IPS-11a (cell line): ENCODE measurements around the gene CCDC149.

Experiments used
- H3K4me3 ChIP-seq: one replicate; pipeline ENCODE4 v1.5.1; 2013; ENCODE audit warnings: low read depth, low read length, control low read depth

Gene CCDC149

GRCh38 chr4:24881508-24882196 is 31.2 kb downstream of the CCDC149 start:
- H3K4me3 ChIP-seq = no peak overlapping the region

DNA sequence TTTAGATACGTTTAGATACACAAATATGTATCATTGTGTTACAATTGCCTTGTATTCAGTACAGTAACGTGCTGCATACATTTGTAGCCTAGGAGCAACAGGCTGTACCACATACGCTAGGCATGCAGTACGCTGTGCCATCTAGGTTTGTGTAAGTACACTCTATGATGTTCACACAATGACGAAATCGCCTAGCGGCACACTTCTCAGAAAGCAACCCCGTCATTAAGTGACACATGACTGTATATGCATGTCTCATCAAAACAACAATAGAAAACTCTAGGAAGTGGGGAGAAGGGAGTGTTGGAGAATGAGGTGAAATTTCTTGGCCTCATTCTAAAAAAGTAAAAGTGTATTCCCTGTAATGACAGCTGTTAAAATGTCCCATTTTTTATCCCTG is 32.7 kb downstream of the CCDC149 start:
- H3K4me3 ChIP-seq = no peak overlapping the region

- no peak overlapping the region for H3K4me3 ChIP-seq
Measured at GRCh38 chr4:24878636-24879016, 34.2 kb downstream of the CCDC149 start.

GRCh38 chr4:24877868-24878635 is 34.8 kb downstream of the CCDC149 start:
- no peak overlapping the region for H3K4me3 ChIP-seq

DNA sequence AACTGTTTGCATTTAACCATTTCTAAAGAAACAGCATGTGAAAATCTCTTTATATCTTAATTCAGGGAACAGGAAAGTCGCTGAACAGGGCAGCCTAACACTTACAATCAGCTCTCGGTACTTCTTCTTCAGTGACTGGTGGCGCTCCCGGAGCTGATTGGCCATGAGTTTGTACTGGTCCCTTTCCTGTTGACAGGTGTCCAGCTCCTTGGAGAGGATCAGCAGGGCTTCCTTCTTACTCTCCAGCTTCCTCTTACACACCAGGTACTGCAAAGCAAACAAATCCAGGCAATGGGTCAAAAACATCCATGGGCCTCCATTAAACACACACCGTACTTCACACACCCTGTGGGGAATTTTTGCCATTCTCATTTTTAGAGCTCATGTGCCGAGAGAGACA is 36.4 kb downstream of the CCDC149 start:
- no peak overlapping the region for H3K4me3 ChIP-seq

- H3K4me3 ChIP-seq = no peak overlapping the region
Measured at GRCh38 chr4:24872720-24873119, 40.1 kb downstream of the CCDC149 start.

DNA sequence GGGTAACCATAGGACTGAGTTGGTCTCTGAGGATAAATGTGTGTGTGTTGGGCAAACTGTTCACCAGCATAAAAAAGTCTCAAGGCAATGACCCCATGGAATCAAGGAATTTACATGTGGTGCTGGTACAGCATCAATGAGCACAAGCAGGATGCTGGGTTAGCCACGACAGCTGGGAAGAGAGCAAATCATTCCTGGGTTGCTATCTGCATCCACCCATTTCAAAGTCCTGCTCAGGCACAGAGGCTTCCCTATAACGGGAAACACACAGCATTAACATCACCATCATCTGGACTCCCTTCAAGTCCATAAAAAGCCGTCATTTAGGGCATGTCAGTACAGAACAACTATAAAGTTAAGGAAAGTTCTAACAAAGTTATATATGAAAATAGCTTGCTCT is 41.6 kb downstream of the CCDC149 start:
- H3K4me3 ChIP-seq = no peak overlapping the region

GRCh38 chr4:24867766-24868296 is 45.0 kb downstream of the CCDC149 start:
- no peak overlapping the region for H3K4me3 ChIP-seq

DNA sequence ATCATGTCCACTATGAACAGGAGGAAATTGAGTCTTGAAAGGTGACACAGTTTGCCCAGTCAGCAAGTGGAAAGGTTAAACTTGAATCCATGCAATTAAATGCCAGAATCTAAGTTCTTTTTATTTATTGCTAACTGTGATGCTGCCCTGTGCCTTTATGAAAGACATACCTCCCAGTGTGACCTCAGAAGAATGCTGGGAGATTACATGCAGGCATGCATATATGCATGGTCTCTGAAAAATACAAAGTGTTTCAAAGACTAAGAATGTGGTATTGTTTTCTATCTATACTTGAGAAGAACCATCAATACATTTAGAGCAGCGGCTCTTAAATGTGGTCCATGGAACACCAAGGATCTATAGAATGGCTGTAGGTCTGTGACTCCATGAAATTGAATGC is 45.6 kb downstream of the CCDC149 start:
- no peak overlapping the region for H3K4me3 ChIP-seq

DNA sequence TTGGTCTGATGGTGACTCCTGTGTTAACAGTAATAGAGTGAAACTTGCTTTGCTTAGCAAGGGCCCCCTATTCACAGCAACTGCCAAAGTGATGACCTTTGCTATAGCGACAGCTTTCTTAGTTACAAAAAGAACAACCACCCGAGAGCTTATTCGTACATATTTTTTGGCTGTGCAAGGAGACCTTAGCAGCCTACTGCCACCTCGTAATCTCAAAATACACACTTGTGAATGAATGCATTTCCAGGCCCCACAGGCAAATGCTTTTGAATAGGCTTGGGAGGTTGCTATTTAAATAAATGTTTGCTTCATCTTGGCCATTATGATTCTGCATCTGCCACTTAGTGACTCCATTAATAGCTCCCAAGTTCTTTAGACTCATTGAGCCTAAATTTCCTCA is 47.4 kb downstream of the CCDC149 start:
- no peak overlapping the region for H3K4me3 ChIP-seq

DNA sequence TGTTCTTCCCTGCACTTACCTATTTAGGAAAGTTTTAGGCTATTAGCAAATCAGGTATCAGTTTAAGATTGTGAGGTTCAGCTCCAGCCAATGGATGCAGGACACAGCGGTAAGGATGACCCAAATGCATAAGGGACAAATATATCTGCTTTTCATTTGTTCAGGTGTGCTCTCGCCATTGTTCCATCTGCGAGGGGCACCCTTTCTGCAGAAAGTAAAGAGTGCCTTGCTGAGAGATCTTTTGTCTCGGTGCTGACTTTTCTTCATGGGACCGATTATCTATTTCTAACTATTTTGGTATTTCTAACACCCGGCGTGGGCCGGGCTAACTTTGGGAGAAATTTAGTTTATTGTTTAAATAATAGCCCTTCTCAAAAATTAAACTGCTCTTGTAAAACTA is 49.0 kb downstream of the CCDC149 start:
- no peak overlapping the region for H3K4me3 ChIP-seq

- H3K4me3 ChIP-seq = no peak overlapping the region
Measured at GRCh38 chr4:24862073-24862751, 50.6 kb downstream of the CCDC149 start.

DNA sequence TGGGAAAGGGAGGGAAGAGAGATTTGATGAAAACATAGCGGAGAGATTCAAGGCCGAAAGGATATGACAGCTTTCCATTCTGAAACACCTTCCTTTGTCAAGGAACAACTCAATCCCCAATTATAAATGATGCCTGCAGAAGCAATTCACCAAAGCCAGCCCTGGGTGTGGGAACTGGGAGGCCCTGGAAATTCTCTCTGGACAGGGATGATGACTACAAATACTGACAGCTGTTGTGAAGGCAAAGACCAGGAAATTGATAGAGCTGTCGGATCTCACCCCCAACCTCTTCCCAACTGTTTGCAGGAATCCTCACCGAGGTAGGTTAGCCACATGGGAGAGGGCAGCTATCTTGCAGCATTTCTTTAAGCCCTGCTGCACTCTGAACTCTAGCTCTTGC is 54.3 kb downstream of the CCDC149 start:
- no peak overlapping the region for H3K4me3 ChIP-seq

GRCh38 chr4:24858026-24858425 is 54.8 kb downstream of the CCDC149 start:
- H3K4me3 ChIP-seq = no peak overlapping the region

DNA sequence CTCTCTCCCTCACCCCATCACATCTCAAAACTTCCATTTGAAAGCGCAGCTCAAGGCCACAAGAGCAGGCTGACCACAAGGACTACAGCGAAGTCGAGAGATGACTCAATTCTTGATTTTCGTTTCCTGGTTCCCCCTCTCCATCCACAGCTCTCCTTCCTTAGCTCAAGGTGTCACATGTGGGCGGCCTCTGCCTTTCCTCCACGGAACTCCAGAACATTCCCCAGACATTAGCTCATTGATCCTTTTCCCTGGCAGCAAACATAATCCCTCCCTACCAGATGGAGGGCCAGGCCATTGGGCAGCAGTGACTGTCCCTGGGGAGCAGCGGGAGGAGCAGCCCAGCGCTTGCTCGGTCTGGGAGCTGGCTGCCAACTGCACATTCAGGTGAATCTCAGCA is 56.3 kb downstream of the CCDC149 start:
- H3K4me3 ChIP-seq = no peak overlapping the region

DNA sequence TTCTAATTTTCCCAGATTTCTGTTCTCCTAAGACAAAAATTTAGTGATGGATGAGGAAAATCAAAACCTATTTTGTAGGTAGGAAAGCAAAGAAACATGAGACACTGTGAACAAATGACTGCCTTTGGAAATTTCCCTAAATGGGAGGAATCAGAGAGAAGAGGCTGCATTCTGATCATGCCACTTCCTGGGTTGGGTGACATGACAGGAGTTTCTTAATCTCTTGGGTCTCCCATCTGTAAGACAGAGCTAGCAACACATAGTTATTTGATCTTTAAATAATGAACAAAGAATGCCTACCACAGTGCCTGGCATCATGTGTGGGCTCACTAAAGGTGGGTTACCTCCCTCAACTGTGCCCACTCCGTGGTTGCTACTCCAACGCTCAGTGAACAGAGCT is 57.1 kb downstream of the CCDC149 start:
- H3K4me3 ChIP-seq = no peak overlapping the region

- H3K4me3 ChIP-seq = no peak overlapping the region
Measured at GRCh38 chr4:24853142-24853541, 59.7 kb downstream of the CCDC149 start.

- H3K4me3 ChIP-seq = no peak overlapping the region
Measured at GRCh38 chr4:24850674-24851073, 62.2 kb downstream of the CCDC149 start.

DNA sequence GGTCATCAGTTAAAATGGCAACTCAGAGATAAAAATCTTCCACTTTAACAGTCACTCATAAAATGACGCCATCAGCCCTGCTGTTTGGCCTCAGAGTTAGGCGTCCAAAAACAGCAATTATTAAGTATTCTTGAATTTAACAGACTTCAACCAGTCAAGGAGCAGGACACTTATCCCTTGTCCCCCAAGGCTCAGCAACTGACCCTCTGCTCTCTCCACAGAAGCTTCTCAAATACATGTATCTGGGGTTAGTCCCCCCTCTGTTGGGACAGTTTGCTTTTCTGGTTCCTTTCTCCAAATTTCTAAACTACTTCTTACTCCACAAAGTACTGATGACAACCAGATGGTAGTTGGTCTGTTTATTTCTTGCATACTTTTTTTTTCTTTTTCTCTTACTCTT is 63.1 kb downstream of the CCDC149 start:
- H3K4me3 ChIP-seq = no peak overlapping the region

DNA sequence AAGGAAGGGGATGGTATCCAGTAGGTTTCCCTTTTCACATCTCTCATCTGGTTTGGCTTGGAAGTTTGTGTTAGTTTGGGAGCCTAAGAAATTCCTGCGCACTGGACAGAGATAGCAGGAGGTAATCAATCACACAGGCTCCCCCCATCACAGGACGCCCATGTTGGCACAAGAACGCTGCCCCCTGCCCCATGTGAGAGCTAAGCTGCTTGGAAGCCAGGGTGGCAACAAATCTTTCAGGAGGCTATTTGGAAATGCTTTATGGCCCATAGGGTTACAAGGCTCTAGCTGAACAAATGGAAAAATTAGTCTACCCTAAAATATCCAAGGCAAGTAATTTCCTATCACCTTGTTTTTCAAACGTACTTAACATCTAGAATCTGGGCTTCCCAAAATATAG is 63.5 kb downstream of the CCDC149 start:
- no peak overlapping the region for H3K4me3 ChIP-seq

GRCh38 chr4:24846716-24847115 is 66.1 kb downstream of the CCDC149 start:
- H3K4me3 ChIP-seq = no peak overlapping the region

- no peak overlapping the region for H3K4me3 ChIP-seq
Measured at GRCh38 chr4:24845902-24846301, 66.9 kb downstream of the CCDC149 start.
